C4-2B (cell line): ENCODE data around the gene SKI.

Experiments used
- H3K27ac ChIP-seq: fragments of 450-650 bp; 2 replicates; pipeline ENCODE4 v1.5.1; 2017
- ZFX ChIP-seq: fragments of 450-650 bp; IDR thresholded peaks from 2 replicates; pipeline ENCODE4 v1.6.1; 2017
- TF ChIP-seq, protein P1 (sequence below): fragments of 450-650 bp; conservative IDR thresholded peaks from 2 replicates; pipeline ENCODE4 v1.5.1; 2017; ENCODE audit warnings: mild to moderate bottlenecking

SKI gene

GRCh38 chr1:2224170-2224584, 3.9 kb upstream of the SKI start:
- no peak for TF ChIP-seq ZFX
- TF ChIP-seq, protein P1, sequence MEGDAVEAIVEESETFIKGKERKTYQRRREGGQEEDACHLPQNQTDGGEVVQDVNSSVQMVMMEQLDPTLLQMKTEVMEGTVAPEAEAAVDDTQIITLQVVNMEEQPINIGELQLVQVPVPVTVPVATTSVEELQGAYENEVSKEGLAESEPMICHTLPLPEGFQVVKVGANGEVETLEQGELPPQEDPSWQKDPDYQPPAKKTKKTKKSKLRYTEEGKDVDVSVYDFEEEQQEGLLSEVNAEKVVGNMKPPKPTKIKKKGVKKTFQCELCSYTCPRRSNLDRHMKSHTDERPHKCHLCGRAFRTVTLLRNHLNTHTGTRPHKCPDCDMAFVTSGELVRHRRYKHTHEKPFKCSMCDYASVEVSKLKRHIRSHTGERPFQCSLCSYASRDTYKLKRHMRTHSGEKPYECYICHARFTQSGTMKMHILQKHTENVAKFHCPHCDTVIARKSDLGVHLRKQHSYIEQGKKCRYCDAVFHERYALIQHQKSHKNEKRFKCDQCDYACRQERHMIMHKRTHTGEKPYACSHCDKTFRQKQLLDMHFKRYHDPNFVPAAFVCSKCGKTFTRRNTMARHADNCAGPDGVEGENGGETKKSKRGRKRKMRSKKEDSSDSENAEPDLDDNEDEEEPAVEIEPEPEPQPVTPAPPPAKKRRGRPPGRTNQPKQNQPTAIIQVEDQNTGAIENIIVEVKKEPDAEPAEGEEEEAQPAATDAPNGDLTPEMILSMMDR = no peak
- H3K27ac ChIP-seq = no peak overlapping the region

GRCh38 chr1:2224631-2225428, 3.3 kb upstream of the SKI start:
- TF ChIP-seq ZFX = no peak
- TF ChIP-seq, protein P1 = no peak
- H3K27ac ChIP-seq = no peak overlapping the region

DNA sequence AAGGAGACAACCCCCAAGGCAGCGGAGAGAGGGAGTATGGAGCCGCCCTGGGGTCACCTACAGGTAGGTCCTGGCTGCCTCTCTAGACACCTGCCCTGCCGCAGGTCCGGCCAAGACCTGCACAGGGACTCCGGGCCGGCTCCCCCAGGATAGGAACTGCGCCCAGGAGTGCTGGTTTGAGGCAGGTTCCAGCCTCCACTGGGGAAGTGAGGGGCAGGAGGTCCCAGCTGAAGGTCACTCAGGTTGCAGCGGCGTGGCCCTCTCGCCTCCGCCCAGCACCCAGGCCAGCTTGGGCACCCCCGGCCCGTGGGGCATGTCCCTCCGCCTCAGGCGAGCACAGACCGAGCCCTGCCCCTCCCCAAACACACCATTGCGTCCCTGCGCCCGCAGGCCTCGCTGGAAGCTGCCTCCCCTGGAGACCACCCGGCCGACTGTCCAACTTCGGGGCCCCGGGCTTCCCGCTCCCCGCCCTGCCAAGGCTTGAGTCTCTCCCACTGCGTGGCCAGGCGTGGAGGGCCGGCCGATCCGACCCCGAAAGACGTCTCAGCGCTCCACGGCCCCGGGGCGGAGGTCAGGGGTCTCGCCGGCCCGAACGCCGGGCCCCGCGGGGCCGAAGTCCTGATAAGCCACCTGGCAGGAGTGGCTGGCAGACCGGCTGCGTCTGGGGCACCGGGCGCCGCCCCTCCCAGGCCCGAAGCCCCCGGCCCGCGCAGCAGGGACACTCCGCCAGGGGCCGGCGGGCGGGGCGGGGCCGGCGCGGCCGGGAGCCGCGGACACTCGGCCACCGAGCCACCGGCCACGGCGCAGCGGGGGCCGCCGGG, 1.4 kb upstream of the SKI start:
- TF ChIP-seq, protein P1 = no peak
- no peak for TF ChIP-seq ZFX
- H3K27ac ChIP-seq = peak overlapping the region; percentile 93

- peak overlapping the region; percentile 93 for H3K27ac ChIP-seq
- TF ChIP-seq ZFX = peak; percentile 68; the same call in 1 of the 2 replicates
- TF ChIP-seq, protein P1 = no peak; the same call in 1 of the 2 replicates
These were observed 568 bp upstream of the SKI start for GRCh38 chr1:2227346-2228156.

DNA sequence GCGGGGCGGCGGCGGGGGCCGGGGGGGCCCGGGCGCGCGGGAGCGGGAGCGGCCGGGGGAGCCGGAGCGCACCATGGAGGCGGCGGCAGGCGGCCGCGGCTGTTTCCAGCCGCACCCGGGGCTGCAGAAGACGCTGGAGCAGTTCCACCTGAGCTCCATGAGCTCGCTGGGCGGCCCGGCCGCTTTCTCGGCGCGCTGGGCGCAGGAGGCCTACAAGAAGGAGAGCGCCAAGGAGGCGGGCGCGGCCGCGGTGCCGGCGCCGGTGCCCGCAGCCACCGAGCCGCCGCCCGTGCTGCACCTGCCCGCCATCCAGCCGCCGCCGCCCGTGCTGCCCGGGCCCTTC, 546 bp downstream of the SKI start:
- TF ChIP-seq, protein P1 = no peak
- no peak for TF ChIP-seq ZFX
- peak overlapping the region; percentile 92 for H3K27ac ChIP-seq

GRCh38 chr1:2229037-2229864, 1.1 kb downstream of the SKI start:
- TF ChIP-seq ZFX = no peak
- TF ChIP-seq, protein P1 = no peak; the same call in 1 of the 2 replicates
- peak overlapping the region; percentile 92 for H3K27ac ChIP-seq
